GM06990 (cell line): ENCODE data around the gene WWC2.

Experiments
- DNase-seq: peaks from one replicate; pipeline ENCODE4 v3.0.0-alpha.2; 2011; ENCODE audit not compliant: insufficient read length; ENCODE audit errors: extremely low read depth
- H3K27me3 ChIP-seq: replicated peaks from 2 replicates; pipeline ENCODE4 v1.6.0; 2011; ENCODE audit warnings: low read length; ENCODE audit not compliant: control insufficient read depth, insufficient read depth
- H3K36me3 ChIP-seq: 2 replicates; pipeline ENCODE4 v1.5.1; 2011; ENCODE audit warnings: low read length; ENCODE audit not compliant: control insufficient read depth, insufficient read depth
- H3K4me3 ChIP-seq: replicated peaks from 2 replicates; pipeline ENCODE4 v1.5.1; 2011; ENCODE audit warnings: low read depth, mild to moderate bottlenecking, control low read depth, low read length
- TF ChIP-seq, protein P1 (sequence below): IDR thresholded peaks from 2 replicates; pipeline ENCODE4 v1.5.1; 2011; ENCODE audit warnings: low read length, control low read depth, mild to moderate bottlenecking, inconsistent platforms; ENCODE audit not compliant: insufficient read depth, poor library complexity, severe bottlenecking

The WWC2 gene

DNA sequence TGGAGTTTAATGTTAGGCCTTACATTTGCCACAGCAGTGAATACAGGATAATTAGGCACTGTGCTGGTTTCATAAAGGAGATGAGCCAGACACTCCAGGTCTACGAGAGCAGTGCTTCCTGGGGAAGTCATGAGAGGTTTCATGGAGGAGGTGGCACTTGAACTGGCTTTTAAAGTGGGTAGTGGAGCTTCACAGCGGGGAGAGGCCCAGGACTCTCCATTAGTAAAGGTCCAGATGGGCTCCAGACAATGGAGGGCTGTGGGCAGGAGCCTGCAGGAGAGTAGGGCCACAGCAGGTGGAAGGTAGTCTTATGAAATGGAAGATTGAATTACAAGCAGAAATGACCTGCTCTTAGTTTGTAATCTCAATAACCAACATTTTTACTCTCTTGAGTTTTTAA is 192.0 kb downstream of the WWC2 start:
- no peaks in the 10 kb centered on the region for H3K36me3 ChIP-seq
- no peak for DNase-seq
- TF ChIP-seq, protein P1, sequence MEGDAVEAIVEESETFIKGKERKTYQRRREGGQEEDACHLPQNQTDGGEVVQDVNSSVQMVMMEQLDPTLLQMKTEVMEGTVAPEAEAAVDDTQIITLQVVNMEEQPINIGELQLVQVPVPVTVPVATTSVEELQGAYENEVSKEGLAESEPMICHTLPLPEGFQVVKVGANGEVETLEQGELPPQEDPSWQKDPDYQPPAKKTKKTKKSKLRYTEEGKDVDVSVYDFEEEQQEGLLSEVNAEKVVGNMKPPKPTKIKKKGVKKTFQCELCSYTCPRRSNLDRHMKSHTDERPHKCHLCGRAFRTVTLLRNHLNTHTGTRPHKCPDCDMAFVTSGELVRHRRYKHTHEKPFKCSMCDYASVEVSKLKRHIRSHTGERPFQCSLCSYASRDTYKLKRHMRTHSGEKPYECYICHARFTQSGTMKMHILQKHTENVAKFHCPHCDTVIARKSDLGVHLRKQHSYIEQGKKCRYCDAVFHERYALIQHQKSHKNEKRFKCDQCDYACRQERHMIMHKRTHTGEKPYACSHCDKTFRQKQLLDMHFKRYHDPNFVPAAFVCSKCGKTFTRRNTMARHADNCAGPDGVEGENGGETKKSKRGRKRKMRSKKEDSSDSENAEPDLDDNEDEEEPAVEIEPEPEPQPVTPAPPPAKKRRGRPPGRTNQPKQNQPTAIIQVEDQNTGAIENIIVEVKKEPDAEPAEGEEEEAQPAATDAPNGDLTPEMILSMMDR, result no peak
- H3K27me3 ChIP-seq, result no peaks in the 10 kb centered on the region
- H3K4me3 ChIP-seq, result no peak overlapping the region

DNA sequence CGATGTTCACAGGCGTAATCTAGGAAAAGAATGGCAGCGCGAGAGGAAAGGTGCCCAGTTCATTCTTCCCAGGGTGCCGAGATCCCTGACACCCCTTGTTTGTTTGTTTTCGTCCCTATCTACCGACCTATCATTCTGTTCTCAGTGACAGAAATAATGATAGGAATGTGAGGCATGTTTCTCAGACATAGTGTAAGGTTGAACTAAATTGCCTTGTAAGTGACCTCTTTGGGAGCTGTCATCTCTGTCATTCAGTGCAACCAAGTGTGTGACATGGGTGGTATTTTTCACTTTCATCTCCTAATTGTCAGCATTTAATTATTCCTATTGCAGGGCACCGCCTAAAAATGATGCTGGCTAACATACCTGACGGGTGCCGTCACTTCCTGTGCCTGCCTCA is 196.7 kb downstream of the WWC2 start:
- TF ChIP-seq, protein P1, result no peak
- DNase-seq, result no peak
- H3K36me3 ChIP-seq, result no peaks in the 10 kb centered on the region
- no peaks in the 10 kb centered on the region for H3K27me3 ChIP-seq
- H3K4me3 ChIP-seq, result no peak overlapping the region

DNA sequence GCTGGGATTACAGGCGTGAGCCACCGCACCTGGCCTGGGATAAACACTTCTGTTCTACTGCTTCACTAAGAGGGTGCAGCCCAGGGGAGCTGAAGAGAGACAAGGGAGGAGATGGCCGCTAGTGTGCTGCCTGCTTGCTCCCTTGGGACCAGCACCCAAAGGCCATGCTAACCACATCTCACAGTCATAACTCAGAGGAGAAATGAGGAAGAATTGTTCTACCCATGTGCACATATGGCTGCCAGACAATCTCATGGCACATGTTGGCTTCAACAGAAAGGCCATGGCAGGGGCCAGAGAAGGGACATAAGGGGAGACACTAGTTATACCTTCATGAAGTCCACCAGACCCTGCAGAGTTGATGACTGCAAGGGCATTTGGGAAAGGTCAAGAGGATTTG is 198.6 kb downstream of the WWC2 start:
- Histone ChIP-seq H3K36me3 (no peaks in the 10 kb centered on the region), H3K27me3 (no peaks in the 10 kb centered on the region), H3K4me3 (no peak overlapping the region)
- DNase-seq, result no peak
- TF ChIP-seq, protein P1, result no peak

DNA sequence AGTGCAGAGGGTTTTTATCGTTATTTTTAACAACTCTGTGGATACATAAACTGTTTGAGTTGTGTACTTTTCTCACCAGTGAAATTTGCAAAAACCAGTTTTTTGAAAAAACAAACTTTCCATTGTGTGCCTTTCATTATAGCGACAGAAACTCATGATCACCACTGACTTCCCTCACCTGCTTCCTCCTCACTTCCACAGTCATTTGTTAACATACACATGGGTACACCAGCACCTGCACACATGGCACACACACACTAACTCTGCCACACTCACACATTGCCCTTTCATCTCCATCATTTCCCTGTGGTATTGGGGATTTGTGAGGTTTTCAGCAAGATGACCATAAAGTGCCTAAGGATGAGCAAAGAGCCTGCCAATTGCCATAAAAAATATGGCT is 200.4 kb downstream of the WWC2 start:
- TF ChIP-seq, protein P1, result no peak
- DNase-seq, result no peak
- no peak overlapping the region for H3K4me3 ChIP-seq
- no peaks in the 10 kb centered on the region for H3K36me3 ChIP-seq
- no peaks in the 10 kb centered on the region for H3K27me3 ChIP-seq

DNA sequence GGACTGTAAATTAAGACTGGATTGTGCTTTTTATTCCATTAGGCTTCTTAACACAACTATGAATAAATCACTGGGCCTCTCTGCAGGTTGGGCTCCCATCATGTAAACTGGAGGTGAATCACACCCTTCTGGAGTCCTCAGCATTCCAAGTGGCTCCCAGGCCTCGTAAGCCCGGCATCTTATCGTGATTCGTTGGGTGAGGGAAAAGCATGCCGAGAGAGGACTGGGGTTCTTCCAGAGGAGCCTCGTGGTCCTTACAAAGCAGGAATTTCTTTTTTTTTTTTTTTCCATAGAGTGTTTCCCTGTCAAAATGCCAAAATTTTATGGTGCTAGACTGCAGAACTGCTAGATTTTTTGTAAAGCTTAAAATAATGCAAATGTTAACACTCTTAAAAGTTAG is 201.0 kb downstream of the WWC2 start:
- TF ChIP-seq, protein P1, result no peak

DNA sequence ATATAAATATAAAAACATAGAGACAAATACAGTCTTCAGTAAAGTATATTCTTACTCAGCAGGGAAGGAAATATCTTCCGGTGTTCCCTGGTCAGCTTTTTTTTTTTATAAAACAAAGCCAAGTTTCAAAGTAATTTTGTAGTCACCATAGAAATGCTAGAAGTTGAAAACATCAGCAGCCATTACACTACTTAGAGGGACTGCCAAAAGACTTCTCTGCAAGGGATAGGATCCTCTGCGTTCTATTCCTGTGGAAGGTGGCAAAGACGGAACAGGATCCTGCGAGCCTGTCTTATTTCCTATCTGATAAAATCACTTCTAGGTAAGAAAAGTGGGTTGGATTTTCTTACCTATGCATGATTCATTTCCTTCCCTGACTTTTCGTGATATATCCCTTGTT is 201.6 kb downstream of the WWC2 start:
- no peak for DNase-seq
- H3K36me3 ChIP-seq, result no peaks in the 10 kb centered on the region
- no peaks in the 10 kb centered on the region for H3K27me3 ChIP-seq
- TF ChIP-seq, protein P1, result no peak
- no peak overlapping the region for H3K4me3 ChIP-seq

More for the DNA sequence above, 201.0 kb downstream of the WWC2 start:
- Histone ChIP-seq H3K27me3 (no peaks in the 10 kb centered on the region), H3K36me3 (no peaks in the 10 kb centered on the region), H3K4me3 (no peak overlapping the region)
- no peak for DNase-seq
